ENCODE data around the gene SNAPC4.

Gene SNAPC4

GRCh38 chr9:136443687-136444086 is 43.7 kb upstream of the SNAPC4 start:
- TF ChIP-seq CTCF (IDR thresholded peaks at IDR 0.05; ENCODE audit: low read depth, low read length): no peak
- no peak for TF ChIP-seq MYC (IDR thresholded peaks at IDR 0.05; ENCODE audit: low read depth, low read length)
- no peak for TF ChIP-seq MAX (IDR thresholded peaks at IDR 0.05; ENCODE audit: low read depth, low read length)
- TF ChIP-seq POLR2A (IDR thresholded peaks at IDR 0.05; ENCODE audit: extremely low read depth, insufficient read length): no peak
- H3K4me3 ChIP-seq (ENCODE audit: low read depth, low read length): no peak overlapping the region

GRCh38 chr9:136443087-136443486 is 43.1 kb upstream of the SNAPC4 start:
- H3K4me3 ChIP-seq (ENCODE audit: low read depth, low read length): no peak overlapping the region
- no peak for DNase-seq (ENCODE audit: low read depth)
- no peak for TF ChIP-seq POLR2A (IDR thresholded peaks at IDR 0.05; ENCODE audit: extremely low read depth, insufficient read length)
- no peak for TF ChIP-seq MYC (IDR thresholded peaks at IDR 0.05; ENCODE audit: low read depth, low read length)
- TF ChIP-seq CTCF (IDR thresholded peaks at IDR 0.05; ENCODE audit: low read depth, low read length): no peak
- TF ChIP-seq MAX (IDR thresholded peaks at IDR 0.05; ENCODE audit: low read depth, low read length): no peak

More at GRCh38 chr9:136443687-136444086, 43.7 kb upstream of the SNAPC4 start:
- no peak for DNase-seq (ENCODE audit: low read depth)

- TF ChIP-seq CTCF (IDR thresholded peaks at IDR 0.05; ENCODE audit: low read depth, low read length) (no peak), MYC (IDR thresholded peaks at IDR 0.05; ENCODE audit: low read depth, low read length) (no peak), MAX (IDR thresholded peaks at IDR 0.05; ENCODE audit: low read depth, low read length) (no peak), POLR2A (IDR thresholded peaks at IDR 0.05; ENCODE audit: extremely low read depth, insufficient read length) (no peak)
- no peak for DNase-seq (ENCODE audit: low read depth)
- no peak overlapping the region for H3K4me3 ChIP-seq (ENCODE audit: low read depth, low read length)
Measured at GRCh38 chr9:136442265-136442664, 42.3 kb upstream of the SNAPC4 start.

GRCh38 chr9:136441681-136442245 is 41.8 kb upstream of the SNAPC4 start:
- no peak overlapping the region for H3K4me3 ChIP-seq (ENCODE audit: low read depth, low read length)
- DNase-seq (ENCODE audit: low read depth): no peak
- no peak for TF ChIP-seq MYC (IDR thresholded peaks at IDR 0.05; ENCODE audit: low read depth, low read length)
- TF ChIP-seq CTCF (IDR thresholded peaks at IDR 0.05; ENCODE audit: low read depth, low read length): no peak
- TF ChIP-seq MAX (IDR thresholded peaks at IDR 0.05; ENCODE audit: low read depth, low read length): no peak
- no peak for TF ChIP-seq POLR2A (IDR thresholded peaks at IDR 0.05; ENCODE audit: extremely low read depth, insufficient read length)

GRCh38 chr9:136441191-136441680 is 41.3 kb upstream of the SNAPC4 start:
- H3K4me3 ChIP-seq (ENCODE audit: low read depth, low read length): no peak overlapping the region
- no peak for TF ChIP-seq CTCF (IDR thresholded peaks at IDR 0.05; ENCODE audit: low read depth, low read length)
- TF ChIP-seq MAX (IDR thresholded peaks at IDR 0.05; ENCODE audit: low read depth, low read length): no peak
- no peak for TF ChIP-seq MYC (IDR thresholded peaks at IDR 0.05; ENCODE audit: low read depth, low read length)
- no peak for TF ChIP-seq POLR2A (IDR thresholded peaks at IDR 0.05; ENCODE audit: extremely low read depth, insufficient read length)
- DNase-seq (ENCODE audit: low read depth): no peak
